Stimulated activated CD8-positive, alpha-beta memory T cell treated with anti-CD3 and anti-CD28 coated beads, Interleukin-12 subunit alpha, Interleukin-12 subunit beta, amount 100 ng/mL, for 24 hours (primary cell): ENCODE data around the gene RASL11A.
"Not testable (repeated sequence)": the region's sequence is repeated elsewhere in the genome, so short reads cannot be mapped to it uniquely, and the experiment has no call there.

Source experiments
- DNase-seq: peaks from one replicate; pipeline ENCODE4 v3.0.0-alpha.2; 2020; ENCODE audit errors: extremely low read depth

RASL11A gene

GRCh38 chr13:27270594-27271520 is at the start of gene RASL11A:
TSS of gene RASL11A (plus strand) at chr13:27270830. CDS start at chr13:27270945, 115 bp downstream.
- DNase-seq = peak; percentile 31

GRCh38 chr13:27222100-27222499 is 48.5 kb upstream of the RASL11A start:
- DNase-seq = not testable (repeated sequence)

- DNase-seq = no peak
Measured at GRCh38 chr13:27226991-27227390, 43.6 kb upstream of the RASL11A start.

GRCh38 chr13:27228131-27228530 is 42.5 kb upstream of the RASL11A start:
- no peak for DNase-seq

- DNase-seq = no peak
Measured at GRCh38 chr13:27229642-27230041, 41.0 kb upstream of the RASL11A start.

GRCh38 chr13:27233964-27234363 is 36.7 kb upstream of the RASL11A start:
- DNase-seq = no peak

- DNase-seq = no peak
Measured at GRCh38 chr13:27236478-27236877, 34.2 kb upstream of the RASL11A start.

GRCh38 chr13:27242702-27243101 is 27.9 kb upstream of the RASL11A start:
- no peak for DNase-seq

GRCh38 chr13:27245610-27246009 is 25.0 kb upstream of the RASL11A start:
- DNase-seq = no peak

- no peak for DNase-seq
Measured at GRCh38 chr13:27250833-27251165, 19.8 kb upstream of the RASL11A start.

GRCh38 chr13:27251166-27252091 is 19.2 kb upstream of the RASL11A start, which contains the start of gene RPL21:
TSS of gene RPL21 (plus strand) at chr13:27251558. CDS start at chr13:27253777, 2,219 bp downstream.
- DNase-seq = peak; percentile 76

- no peak for DNase-seq
Measured at GRCh38 chr13:27252467-27252866, 18.2 kb upstream of the RASL11A start.

GRCh38 chr13:27257233-27257568 is 13.4 kb upstream of the RASL11A start:
- no peak for DNase-seq

- no peak for DNase-seq
Measured at GRCh38 chr13:27257648-27258253, 12.9 kb upstream of the RASL11A start.

GRCh38 chr13:27258637-27259386 is 11.8 kb upstream of the RASL11A start:
- no peak for DNase-seq

- DNase-seq = no peak
Measured at GRCh38 chr13:27259831-27260230, 10.8 kb upstream of the RASL11A start.

- DNase-seq = no peak
Measured at GRCh38 chr13:27261396-27261795, 9.2 kb upstream of the RASL11A start.

- no peak for DNase-seq
Measured at GRCh38 chr13:27263438-27263837, 7.2 kb upstream of the RASL11A start.

- DNase-seq = no peak
Measured at GRCh38 chr13:27264181-27264580, 6.4 kb upstream of the RASL11A start.

GRCh38 chr13:27264648-27265047 is 6.0 kb upstream of the RASL11A start:
- DNase-seq = no peak

- DNase-seq = no peak
Measured at GRCh38 chr13:27266917-27267316, 3.7 kb upstream of the RASL11A start.
